Muscle of arm (tissue), 12 donors: ENCODE measurements around the gene COL25A1. TPM values are rescaled to one million over a fixed set of nuclear protein-coding genes. Genes with fewer than 3 reads are reported as not detected.
"Not testable (repeated sequence)": the region's sequence is repeated elsewhere in the genome, so short reads cannot be mapped to it uniquely, and the experiment has no call there.

Experiments
- DNase-seq: peaks from one replicate; pipeline ENCODE4 v3.0.0-alpha.2; 2013
- polyA plus RNA-seq, 12 donors: library from polyadenylated mRNA; unstranded; fragments of 120-200 nt; gene quantifications; one replicate each; pipeline ENCODE4 v1.2.1, GENCODE V29; 2013; ENCODE audit not compliant: insufficient read length in 12 of 12

COL25A1 gene
- polyA plus RNA-seq, 12 donors = 3.0 to 14.5 (median 6.1) TPM; not detected in 1

GRCh38 chr4:109171070-109171469 lies 131.4 kb downstream of the COL25A1 start:
- DNase-seq = no peak

GRCh38 chr4:109169170-109169569 lies 133.3 kb downstream of the COL25A1 start:
- no peak for DNase-seq

DNA sequence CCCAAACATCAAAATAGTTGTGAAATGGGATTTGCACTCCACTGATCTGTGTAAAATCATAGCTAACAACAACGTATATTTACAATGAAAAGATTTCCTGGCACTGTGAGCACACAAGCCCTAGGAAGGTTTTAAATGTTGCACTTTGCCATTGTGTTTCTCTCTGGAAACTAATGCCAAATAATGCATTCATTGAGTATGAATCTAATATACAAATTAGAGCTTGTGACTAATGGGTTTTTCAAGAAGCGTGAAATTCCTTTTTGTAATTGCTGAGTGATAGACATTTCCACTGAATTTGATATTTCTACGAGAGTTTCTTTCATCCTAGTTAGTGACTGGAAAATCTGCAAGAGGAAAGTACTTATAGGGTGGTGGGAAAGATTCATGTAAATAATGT lies 135.9 kb downstream of the COL25A1 start:
- no peak for DNase-seq

- DNase-seq = no peak
These were observed 136.3 kb downstream of the COL25A1 start for GRCh38 chr4:109166126-109166525.

DNA sequence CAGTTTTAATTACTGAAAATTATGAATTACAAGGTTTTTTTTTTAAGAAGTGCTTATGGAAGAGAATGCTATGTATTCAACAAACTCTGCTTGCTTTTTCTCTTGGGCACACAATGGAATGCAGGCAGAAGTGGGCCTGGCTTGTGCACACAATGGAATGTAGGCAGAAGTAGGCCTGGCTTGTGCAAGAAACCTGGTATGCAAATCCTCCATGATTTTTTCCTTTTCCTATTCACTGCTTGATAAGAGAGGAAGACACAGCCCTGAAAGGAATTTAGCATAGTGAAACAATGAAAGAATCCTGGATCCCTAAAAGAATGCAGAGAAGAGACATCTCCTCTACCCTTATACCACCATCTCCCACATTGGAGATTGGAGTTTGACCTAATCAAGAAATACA lies 138.4 kb downstream of the COL25A1 start:
- no peak for DNase-seq

DNA sequence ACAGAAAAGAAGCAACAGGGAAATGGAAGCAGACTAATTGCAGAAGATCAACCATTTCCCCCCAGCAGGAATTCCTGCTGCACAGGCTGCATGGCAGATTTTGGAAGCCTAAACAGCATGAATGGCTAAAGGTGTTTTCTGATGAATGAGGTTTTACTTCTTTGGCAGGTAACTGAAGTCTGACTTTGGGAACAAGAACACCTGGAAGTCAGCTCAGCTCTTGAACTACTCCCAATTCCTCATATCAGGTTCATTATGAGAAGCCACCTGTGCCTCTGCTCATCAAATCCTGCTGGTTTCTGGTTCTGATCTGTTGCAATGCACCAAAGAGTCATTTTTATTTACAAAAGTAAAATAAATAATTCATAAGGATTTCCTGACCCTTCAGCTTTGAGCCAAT lies 139.0 kb downstream of the COL25A1 start:
- DNase-seq = no peak

- DNase-seq = no peak
These were observed 139.7 kb downstream of the COL25A1 start for GRCh38 chr4:109162759-109163158.

DNA sequence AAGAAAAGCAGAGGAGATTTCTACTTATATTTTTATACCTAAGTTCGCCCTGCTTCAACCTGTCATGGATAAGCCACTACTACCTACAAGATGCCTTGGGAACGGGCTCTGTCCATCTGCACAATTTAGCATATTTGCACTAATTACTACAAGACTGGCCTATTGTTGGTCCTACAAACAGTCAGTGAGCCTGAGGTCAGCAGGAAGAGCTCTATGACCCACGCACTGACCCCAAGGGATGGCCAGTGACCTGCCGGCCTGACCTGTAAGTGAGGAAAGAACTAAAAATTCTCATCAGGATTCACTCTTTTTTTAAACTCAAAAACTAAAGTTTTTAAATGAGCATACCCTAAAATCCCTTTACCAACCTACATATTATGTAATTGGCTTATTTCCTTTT lies 142.0 kb downstream of the COL25A1 start:
- no peak for DNase-seq

DNA sequence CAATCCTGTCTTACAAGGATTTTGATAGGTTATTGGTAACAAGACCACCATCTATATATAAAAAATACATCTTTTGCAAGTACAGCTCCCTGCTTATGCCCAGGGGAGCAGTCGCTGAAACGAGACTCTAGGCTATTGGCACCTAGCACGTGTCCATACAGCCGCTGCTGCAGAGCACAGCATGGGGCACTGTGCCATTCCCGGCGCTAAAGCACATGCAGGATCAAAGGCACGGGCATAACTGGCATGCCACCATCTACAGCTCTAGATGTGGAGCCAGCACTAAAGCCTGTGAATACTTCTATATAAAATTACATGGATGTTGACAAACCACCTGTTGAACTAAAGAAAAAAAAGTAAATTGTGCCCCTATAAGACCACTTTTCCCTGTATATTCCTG lies 144.8 kb downstream of the COL25A1 start:
- DNase-seq = no peak

GRCh38 chr4:109157205-109157604 lies 145.3 kb downstream of the COL25A1 start:
- no peak for DNase-seq

DNA sequence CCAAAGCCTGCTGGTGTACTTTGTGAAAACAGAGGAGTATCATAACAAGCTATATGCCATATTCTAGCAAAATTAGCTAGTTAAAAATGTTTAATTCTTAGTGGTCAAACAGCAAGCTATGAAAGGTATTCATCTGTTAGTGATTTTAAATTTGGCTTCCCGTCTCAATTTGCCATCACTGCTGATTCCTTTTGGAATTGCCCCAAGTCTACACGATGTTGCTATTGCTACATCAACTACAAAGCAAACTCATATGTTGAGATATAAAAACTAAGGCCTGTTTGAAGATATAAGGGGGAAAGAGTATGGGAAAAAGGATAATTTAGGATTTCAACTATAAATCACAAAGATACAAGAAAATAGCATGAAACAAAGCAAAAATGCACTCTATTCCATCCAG lies 146.1 kb downstream of the COL25A1 start:
- DNase-seq = no peak

- no peak for DNase-seq
These were observed 146.7 kb downstream of the COL25A1 start for GRCh38 chr4:109155682-109156283.

- no peak for DNase-seq
These were observed 147.4 kb downstream of the COL25A1 start for GRCh38 chr4:109155084-109155483.

GRCh38 chr4:109154424-109154823 lies 148.0 kb downstream of the COL25A1 start:
- DNase-seq = no peak

DNA sequence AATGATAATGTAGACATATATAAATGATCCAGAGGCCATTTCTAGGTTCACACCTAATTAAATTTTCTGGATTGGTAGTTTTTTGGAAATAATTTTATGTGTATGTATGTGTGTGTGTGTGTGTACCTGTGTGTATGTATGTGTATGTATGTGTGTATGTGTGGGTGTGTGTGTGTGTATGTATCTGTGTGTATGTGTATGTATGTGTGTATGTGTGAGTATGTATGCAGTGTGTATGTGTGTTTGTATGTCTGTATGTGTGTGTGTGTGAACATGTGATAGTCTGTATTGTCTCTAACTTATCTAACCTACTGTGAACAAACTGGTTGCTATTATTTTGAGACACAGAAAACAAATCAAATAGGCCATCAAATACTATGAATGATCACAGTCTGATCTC lies 152.6 kb downstream of the COL25A1 start:
- no peak for DNase-seq

GRCh38 chr4:109148577-109149075 lies 153.8 kb downstream of the COL25A1 start:
- no peak for DNase-seq

DNA sequence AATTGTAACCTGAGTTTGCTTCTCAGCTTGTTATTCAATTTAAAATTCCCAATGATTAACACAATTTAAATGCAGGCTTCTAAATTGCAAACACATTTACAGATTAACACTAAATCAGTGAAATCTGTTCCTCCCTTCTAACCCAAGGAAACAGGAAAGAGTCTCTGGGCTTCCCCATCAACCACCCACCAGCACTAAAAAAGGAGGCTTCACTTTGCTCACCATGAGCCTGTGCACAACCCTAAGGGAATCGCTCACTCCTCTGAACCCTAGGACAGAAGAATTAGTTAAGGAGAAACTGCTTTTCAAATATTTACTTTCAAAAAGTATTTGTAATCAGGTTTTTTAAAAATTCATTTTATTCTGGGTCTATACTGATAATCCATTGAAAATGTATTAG lies 155.3 kb downstream of the COL25A1 start:
- DNase-seq = no peak

DNA sequence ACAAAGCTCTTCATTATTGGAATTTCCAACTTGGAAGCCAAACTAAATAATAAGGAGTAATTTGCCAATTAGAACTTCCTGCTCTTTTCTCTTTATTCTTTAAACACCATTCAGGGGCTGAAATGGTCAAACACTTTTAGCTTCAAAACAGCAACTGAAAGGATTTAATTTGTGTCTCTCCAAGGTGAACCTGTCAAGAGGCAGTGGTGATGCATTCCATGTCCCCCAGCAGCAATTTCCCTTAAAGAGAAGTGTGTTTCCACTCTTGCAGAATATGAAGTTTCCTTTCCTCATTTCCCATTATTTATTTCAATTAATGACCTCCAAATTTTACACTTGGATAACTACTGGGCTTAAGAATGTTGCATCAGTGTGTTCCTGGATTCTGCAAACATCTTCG lies 156.0 kb downstream of the COL25A1 start:
- no peak for DNase-seq

DNA sequence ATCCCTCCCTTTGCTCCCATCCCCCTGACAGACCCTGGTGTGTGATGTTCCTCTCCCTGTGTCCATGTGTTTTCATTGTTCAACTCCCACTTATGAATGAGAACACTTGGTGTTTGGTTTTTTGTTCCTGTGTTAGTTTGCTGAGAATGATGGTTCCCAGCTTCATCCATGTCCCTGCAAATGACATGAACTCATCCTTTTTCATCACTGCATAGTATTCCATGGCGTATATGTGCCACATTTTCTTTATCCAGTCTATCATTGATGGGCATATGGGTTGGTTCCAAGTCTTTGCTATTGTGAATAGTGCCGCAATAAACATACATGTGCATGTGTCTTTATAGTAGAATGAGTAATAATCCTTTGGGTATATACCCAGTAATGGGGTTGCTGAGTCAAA lies 164.3 kb downstream of the COL25A1 start:
- DNase-seq = not testable (repeated sequence)

DNA sequence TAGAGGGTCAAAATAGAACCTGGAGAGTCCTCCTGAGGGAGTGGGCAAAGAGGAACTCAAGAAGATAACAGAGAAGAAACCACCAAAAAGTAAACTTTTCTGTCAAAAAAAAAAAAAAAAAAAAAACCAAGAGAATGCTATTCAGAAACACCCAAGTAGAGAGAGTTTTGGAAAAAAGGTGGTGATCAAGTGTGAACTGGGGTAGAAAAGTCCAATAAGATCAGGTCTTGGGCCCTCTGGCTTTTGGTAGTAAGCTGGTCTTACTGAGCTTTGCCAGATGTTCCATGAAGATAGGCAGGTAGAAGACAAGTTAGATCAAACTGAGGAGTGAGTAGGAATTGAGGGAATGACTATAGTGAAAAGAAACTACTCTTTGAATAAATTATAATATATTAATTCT lies 167.5 kb downstream of the COL25A1 start:
- no peak for DNase-seq

DNA sequence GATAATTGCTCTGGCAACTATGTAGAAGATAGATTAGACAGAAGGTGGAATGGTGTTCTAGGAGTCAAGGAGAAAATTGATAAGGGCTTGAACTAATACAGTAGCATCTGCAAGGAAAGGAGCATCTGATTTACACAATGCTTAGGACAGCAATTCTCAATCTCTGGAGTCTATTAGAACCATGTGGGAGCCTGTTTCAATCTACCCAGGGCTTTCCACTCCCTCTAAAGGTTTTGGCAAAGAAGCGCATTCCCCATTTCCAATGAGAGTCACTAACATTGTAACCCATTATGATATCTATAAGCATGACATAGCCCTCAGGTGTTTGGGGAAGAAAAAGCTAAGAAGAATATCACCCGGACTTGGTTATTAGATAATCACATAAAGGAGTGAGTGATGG lies 168.2 kb downstream of the COL25A1 start:
- no peak for DNase-seq

- DNase-seq = no peak
These were observed 170.9 kb downstream of the COL25A1 start for GRCh38 chr4:109131559-109131958.

DNA sequence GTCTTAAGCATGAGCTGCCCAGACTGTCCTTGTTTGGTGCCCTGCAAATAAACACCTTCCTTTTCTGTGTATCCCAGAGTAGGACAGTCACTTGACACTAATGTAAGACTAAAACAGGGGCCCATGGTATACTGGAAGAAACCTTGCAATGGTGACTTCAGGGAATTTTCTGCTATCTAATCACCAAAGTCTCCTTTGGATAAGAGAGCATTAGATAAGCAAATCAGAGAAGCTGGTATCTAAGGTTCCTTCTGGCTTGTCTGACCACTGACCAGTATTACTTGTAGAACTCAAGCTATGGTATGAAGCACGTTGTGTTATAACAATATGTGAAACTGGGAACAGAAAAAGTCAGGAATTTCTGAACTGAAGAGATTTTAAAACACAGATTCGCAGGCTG lies 173.9 kb downstream of the COL25A1 start:
- no peak for DNase-seq

DNA sequence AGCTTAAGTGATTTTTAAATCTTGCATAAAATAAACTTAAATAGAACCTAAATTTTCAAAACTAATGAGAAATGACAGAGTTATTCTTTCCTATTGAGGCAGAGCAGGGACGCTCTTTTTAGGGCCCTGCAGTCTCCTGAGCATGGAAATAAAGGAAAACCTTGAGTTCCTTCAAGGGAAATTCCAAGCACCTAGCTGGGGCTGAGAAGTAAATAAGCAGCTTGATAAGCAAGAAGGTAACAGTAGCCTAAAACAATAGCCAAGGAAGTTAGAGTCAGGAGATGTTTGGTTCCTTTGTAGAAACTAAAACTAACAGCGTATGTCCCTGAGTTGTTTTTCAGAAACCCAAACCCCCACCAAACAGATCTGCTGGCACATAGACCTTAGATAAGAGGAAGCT lies 174.6 kb downstream of the COL25A1 start:
- no peak for DNase-seq
